ENCODE data around the gene EPHA10.

- TF ChIP-seq CTCF (IDR thresholded peaks at IDR 0.05; ENCODE audit: poor library complexity, severe bottlenecking) (no peak), SMC3 (conservative IDR thresholded peaks at IDR 0.05; ENCODE audit: poor library complexity) (no peak), POLR2AphosphoS5 (IDR thresholded peaks at IDR 0.05) (no peak), TAF1 (IDR thresholded peaks at IDR 0.05; ENCODE audit: low read depth) (no peak), RAD21 (conservative IDR thresholded peaks at IDR 0.05) (no peak), EP300 (conservative IDR thresholded peaks at IDR 0.05; ENCODE audit: poor library complexity, severe bottlenecking) (no peak)
Measured at GRCh38 chr1:37701051-37701450, 63.9 kb downstream of the EPHA10 start.
